Central memory CD4-positive, alpha-beta T cell (primary cell): ENCODE results near the gene SMC3.

Experiments used
- DNase-seq: peaks from one replicate; pipeline ENCODE4 v3.0.0; 2022

SMC3 gene

GRCh38 chr10:110648692-110649346 is 81.3 kb downstream of the SMC3 start:
- DNase-seq = no peak

GRCh38 chr10:110649347-110650264 is 82.1 kb downstream of the SMC3 start:
- DNase-seq = no peak

GRCh38 chr10:110650265-110650668 is 82.8 kb downstream of the SMC3 start:
- no peak for DNase-seq

GRCh38 chr10:110651044-110651958 is 83.8 kb downstream of the SMC3 start:
- DNase-seq = no peak

- DNase-seq = no peak
Observed at GRCh38 chr10:110652475-110653118, 85.1 kb downstream of the SMC3 start.
